Fibroblast of skin of left biceps (primary cell): Measurements from ENCODE around the gene EPS8L2.

Experiments
- DNase-seq, 2 experiments: peaks; one replicate each; pipeline ENCODE4 v3.0.0-alpha.2; 2013; ENCODE audit warnings: low read depth in 2 of 2

Gene EPS8L2

GRCh38 chr11:762421-763072, 56.5 kb downstream of the EPS8L2 start:
- no peak for DNase-seq

- DNase-seq: no peak
Observed at GRCh38 chr11:763073-763463, 57.0 kb downstream of the EPS8L2 start.

- DNase-seq: no peak
Observed at GRCh38 chr11:763549-764321, 57.7 kb downstream of the EPS8L2 start.

GRCh38 chr11:764322-765024, 58.4 kb downstream of the EPS8L2 start:
- DNase-seq: no peak

GRCh38 chr11:765025-765801, 59.2 kb downstream of the EPS8L2 start:
- no peak for DNase-seq

GRCh38 chr11:765802-766091, 59.7 kb downstream of the EPS8L2 start:
- no peak for DNase-seq

- no peak for DNase-seq
Observed at GRCh38 chr11:766106-766935, 60.3 kb downstream of the EPS8L2 start.

GRCh38 chr11:766936-767210, 60.8 kb downstream of the EPS8L2 start:
- DNase-seq: no peak

GRCh38 chr11:767238-767637, 61.2 kb downstream of the EPS8L2 start:
- DNase-seq: no peak

- DNase-seq: no peak
Observed at GRCh38 chr11:769887-770641, 64.0 kb downstream of the EPS8L2 start.

GRCh38 chr11:770642-771616, 64.9 kb downstream of the EPS8L2 start:
- no peak for DNase-seq

GRCh38 chr11:771617-772204, 65.7 kb downstream of the EPS8L2 start:
- DNase-seq: no peak

- no peak for DNase-seq
Observed at GRCh38 chr11:772429-773390, 66.7 kb downstream of the EPS8L2 start.

- DNase-seq: no peak
Observed at GRCh38 chr11:773425-773824, 67.4 kb downstream of the EPS8L2 start.

- no peak for DNase-seq
Observed at GRCh38 chr11:773830-774229, 67.8 kb downstream of the EPS8L2 start.

- DNase-seq: no peak
Observed at GRCh38 chr11:774873-775592, 69.0 kb downstream of the EPS8L2 start.

GRCh38 chr11:776263-776560, 70.2 kb downstream of the EPS8L2 start:
- no peak for DNase-seq
